Ectodermal cell (in vitro differentiated cells): ENCODE measurements around the gene AP1S3.
A peak's percentile ranks its signal among the peaks of the same experiment; 100 is the strongest.

ENCODE experiments used
- H3K27ac ChIP-seq: 2 replicates; pipeline ENCODE4 v1.7.0; 2013; ENCODE audit warnings: mild to moderate bottlenecking, low read depth, low read length; ENCODE audit not compliant: insufficient read depth, poor library complexity, severe bottlenecking
- H3K27me3 ChIP-seq: 2 replicates; pipeline ENCODE4 v1.7.0; 2013; ENCODE audit warnings: mild to moderate bottlenecking, low read length; ENCODE audit not compliant: insufficient read depth, control insufficient read depth, poor library complexity, severe bottlenecking
- H3K36me3 ChIP-seq: one replicate; pipeline ENCODE4 v1.7.0; 2013; ENCODE audit warnings: low read length; ENCODE audit not compliant: control insufficient read depth, insufficient read depth
- H3K4me1 ChIP-seq: one replicate; pipeline ENCODE4 v1.7.0; 2013; ENCODE audit warnings: low read length; ENCODE audit not compliant: control insufficient read depth, insufficient read depth
- H3K4me3 ChIP-seq: 2 replicates; pipeline ENCODE4 v1.7.0; 2013; ENCODE audit warnings: low read depth, low read length, control low read depth; ENCODE audit not compliant: insufficient read depth
- H3K9me3 ChIP-seq: 2 replicates; pipeline ENCODE4 v1.7.0; 2013; ENCODE audit warnings: mild to moderate bottlenecking, low read length, moderate library complexity; ENCODE audit not compliant: control insufficient read depth
- WGBS, 2 experiments: methylation state at CpG; one replicate each; pipeline ENCODE4 v1.1.7; 2013; ENCODE audit warnings: missing lambda C conversion rate in 2 of 2; 5-methylcytosine and 5-hydroxymethylcytosine counted together

Gene AP1S3

DNA sequence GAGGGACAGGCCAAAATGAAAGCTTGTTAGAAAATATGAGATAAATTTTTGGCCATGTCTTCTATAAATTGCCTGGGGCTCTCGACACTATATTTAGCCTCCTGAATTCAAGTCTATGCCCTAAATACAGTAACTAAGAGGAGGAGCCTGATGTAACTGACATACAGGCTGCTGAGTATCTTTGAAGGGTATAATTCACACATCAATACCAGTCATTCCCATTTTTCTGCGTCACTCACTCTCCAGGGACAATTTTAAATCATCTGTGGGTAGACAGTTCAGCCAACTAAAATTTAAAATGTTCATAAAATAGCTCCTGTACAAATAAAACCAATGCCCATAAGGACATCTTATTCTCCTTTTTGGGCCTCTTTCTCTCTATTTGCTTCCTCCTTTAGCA is 105.9 kb downstream of the AP1S3 start:
- H3K4me3 ChIP-seq, result no peak overlapping the region
- H3K4me1 ChIP-seq, result no peaks in the 10 kb centered on the region
- 86 to 91% methylated on average over 2 of the region's 2 CpGs for WGBS, 2 experiments
- H3K36me3 ChIP-seq, result no peaks in the 10 kb centered on the region
- no peaks in the 10 kb centered on the region for H3K27me3 ChIP-seq
- H3K27ac ChIP-seq, result no peak overlapping the region
- no peaks in the 10 kb centered on the region for H3K9me3 ChIP-seq

DNA sequence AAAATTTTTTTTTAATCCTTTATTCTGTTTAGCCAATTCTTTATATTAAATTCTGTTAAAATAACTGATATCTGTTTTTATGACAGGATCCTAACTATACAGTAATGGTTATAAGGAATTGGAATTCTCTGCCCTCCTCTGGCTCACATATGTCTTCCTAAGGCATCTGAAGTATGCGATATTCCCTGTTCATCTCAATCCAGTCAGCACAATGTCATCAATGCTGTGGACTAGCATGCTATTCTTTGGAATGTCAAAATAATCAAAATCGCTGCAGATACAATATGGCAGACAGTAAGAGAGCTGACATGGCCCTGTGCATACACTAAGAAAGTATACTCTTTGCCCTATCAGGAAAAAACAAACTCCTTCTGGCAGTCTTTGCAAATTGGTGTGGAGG is 107.6 kb downstream of the AP1S3 start:
- no peaks in the 10 kb centered on the region for H3K4me1 ChIP-seq
- H3K27ac ChIP-seq, result no peak overlapping the region
- H3K9me3 ChIP-seq, result no peaks in the 10 kb centered on the region
- no peaks in the 10 kb centered on the region for H3K27me3 ChIP-seq
- H3K4me3 ChIP-seq, result no peak overlapping the region
- no peaks in the 10 kb centered on the region for H3K36me3 ChIP-seq
- WGBS, 2 experiments, result 95 to 100% methylated on average over 2 of the region's 2 CpGs

DNA sequence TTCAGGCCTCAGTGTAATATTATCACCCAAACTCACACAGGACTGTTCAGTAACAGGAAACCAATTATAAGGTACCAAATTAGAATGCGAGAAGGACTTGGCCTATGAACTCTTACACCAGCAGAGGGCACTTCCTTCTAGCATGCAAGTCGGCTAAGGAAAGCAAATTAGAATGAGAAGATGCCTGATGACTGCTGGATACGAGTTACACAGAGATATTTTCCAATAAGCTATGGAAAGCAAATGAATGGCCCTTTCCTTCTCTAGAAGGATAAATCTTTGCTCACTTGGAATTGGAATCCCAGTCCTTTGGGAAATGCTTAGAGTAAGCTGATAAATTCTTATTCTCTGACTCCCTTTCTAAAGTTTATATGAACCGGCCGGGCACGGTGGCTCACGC is 109.8 kb downstream of the AP1S3 start:
- Histone ChIP-seq H3K36me3 (no peaks in the 10 kb centered on the region), H3K9me3 (no peaks in the 10 kb centered on the region), H3K4me1 (no peaks in the 10 kb centered on the region), H3K27ac (no peak overlapping the region), H3K4me3 (no peak overlapping the region), H3K27me3 (no peaks in the 10 kb centered on the region)
- WGBS, 2 experiments, result 70% methylated on average over 7 of the region's 7 CpGs

GRCh38 chr2:223725986-223726970 is 111.1 kb downstream of the AP1S3 start:
- peak overlapping the region; percentile 45 for H3K27ac ChIP-seq
- no peak overlapping the region for H3K4me3 ChIP-seq

DNA sequence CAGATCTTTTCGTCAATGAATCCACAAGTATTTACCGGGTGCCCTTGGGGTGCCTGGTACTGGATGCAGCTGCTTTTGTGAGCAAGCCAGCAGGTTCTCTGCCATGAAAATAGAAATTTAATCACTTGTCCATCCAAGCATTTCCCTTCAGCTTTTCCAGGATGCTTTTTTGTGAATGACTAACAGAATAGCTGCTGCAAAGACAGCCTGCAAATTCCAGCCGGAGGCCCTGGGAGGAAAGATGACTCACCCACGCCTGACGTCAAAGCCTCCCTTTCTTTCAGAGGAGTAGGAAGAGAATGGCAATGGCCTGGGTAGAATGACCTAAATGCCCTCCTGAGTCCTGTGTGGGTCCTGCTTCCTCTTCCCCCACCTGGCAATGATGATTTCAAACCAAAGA is 111.9 kb downstream of the AP1S3 start:
- Histone ChIP-seq H3K4me1 (no peaks in the 10 kb centered on the region), H3K4me3 (no peak overlapping the region), H3K27me3 (no peaks in the 10 kb centered on the region), H3K27ac (peak overlapping the region; percentile 45), H3K9me3 (no peaks in the 10 kb centered on the region), H3K36me3 (no peaks in the 10 kb centered on the region)
- WGBS, 2 experiments, result 7 to 14% methylated on average over 5 of the region's 5 CpGs

More at GRCh38 chr2:223725986-223726970, 111.1 kb downstream of the AP1S3 start:
- H3K4me1 ChIP-seq, result no peaks in the 10 kb centered on the region
- WGBS, 2 experiments, result 68 to 70% methylated on average over 8 of the region's 8 CpGs
- no peaks in the 10 kb centered on the region for H3K36me3 ChIP-seq
- no peaks in the 10 kb centered on the region for H3K9me3 ChIP-seq
- H3K27me3 ChIP-seq, result no peaks in the 10 kb centered on the region

DNA sequence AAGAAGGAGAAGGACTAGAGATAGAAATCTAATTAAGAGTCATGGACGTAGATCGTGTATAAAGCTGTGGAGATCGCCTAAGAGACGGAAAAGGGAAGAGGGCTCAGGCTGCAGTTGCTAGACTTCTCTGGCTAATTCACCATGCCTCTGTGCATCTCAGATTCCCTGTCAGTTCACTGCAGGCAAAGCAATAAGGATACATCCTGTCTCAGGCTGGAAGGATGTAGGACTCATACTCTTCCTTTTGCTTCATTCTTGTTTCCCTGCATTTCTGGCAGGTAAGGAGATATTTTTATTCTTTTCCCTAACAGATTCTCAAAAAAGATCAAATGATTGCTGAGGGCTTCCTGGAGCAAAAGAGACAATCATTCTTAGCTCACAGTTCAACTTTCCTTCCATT is 112.5 kb downstream of the AP1S3 start:
- Histone ChIP-seq H3K27ac (peak overlapping the region; percentile 45), H3K9me3 (no peaks in the 10 kb centered on the region), H3K4me1 (no peaks in the 10 kb centered on the region), H3K4me3 (no peak overlapping the region), H3K36me3 (no peaks in the 10 kb centered on the region), H3K27me3 (no peaks in the 10 kb centered on the region)
- WGBS, 2 experiments, result 80% methylated on average over 4 of the region's 4 CpGs

- Histone ChIP-seq H3K4me1 (no peaks in the 10 kb centered on the region), H3K9me3 (no peaks in the 10 kb centered on the region), H3K27me3 (no peaks in the 10 kb centered on the region), H3K4me3 (no peak overlapping the region), H3K27ac (no peak overlapping the region), H3K36me3 (no peaks in the 10 kb centered on the region)
- 71 to 74% methylated on average over 5 of the region's 5 CpGs for WGBS, 2 experiments
These were observed 113.4 kb downstream of the AP1S3 start for GRCh38 chr2:223723954-223724411.

DNA sequence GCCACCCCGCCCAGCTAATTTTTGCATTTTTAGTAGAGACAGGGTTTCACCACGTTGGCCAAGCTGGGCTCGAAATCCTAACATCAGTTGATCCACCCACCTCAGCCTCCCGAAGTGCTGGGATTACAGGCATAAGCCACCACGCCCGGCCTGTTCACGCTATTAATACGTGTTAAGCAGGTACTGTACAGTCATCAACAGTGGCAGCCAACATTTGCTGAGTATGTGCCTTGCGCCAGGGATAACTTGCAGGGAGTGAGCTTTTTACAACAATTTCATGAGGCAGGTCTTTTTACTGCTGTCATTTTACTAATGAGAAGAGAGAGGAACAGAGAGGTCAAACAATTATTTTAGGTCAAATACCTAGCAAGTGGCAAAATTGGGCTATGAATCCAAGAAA is 115.2 kb downstream of the AP1S3 start:
- 90 to 92% methylated on average over 9 of the region's 9 CpGs for WGBS, 2 experiments
- H3K36me3 ChIP-seq, result no peaks in the 10 kb centered on the region
- no peak overlapping the region for H3K27ac ChIP-seq

GRCh38 chr2:223721746-223722145 is 115.6 kb downstream of the AP1S3 start:
- Histone ChIP-seq H3K36me3 (no peaks in the 10 kb centered on the region), H3K9me3 (no peaks in the 10 kb centered on the region), H3K27ac (no peak overlapping the region), H3K4me1 (no peaks in the 10 kb centered on the region), H3K4me3 (no peak overlapping the region), H3K27me3 (no peaks in the 10 kb centered on the region)
- 97% methylated on average over 5 of the region's 5 CpGs for WGBS, 2 experiments

More for the DNA sequence above, 115.2 kb downstream of the AP1S3 start:
- Histone ChIP-seq H3K9me3 (no peaks in the 10 kb centered on the region), H3K4me1 (no peaks in the 10 kb centered on the region), H3K27me3 (no peaks in the 10 kb centered on the region), H3K4me3 (no peak overlapping the region)

DNA sequence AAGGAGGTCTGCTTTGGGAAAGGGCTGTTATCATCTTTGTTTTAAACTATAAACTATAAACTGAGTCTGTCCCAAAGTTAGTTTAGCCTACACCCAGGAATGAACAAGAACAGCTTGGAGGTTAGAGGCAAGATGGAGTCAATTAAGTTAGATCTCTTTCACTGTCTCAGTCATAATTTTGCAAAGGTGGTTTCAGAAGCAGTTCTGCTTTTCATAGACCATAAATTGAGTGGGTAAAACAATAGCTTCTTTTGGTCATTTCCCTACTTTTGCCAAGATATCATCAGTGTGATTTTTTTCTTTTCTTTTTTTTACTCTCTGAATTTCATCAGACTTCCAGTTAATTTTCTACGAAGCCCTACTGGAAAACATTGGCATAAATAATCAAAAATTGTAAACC is 117.0 kb downstream of the AP1S3 start:
- WGBS, 2 experiments, result 100% methylated on average over 1 of the region's 1 CpG; no CpG with 5 or more reads in 1 of the 2 experiments

More for the DNA sequence above, 117.0 kb downstream of the AP1S3 start:
- H3K27ac ChIP-seq, result no peak overlapping the region
- no peaks in the 10 kb centered on the region for H3K4me1 ChIP-seq
- no peaks in the 10 kb centered on the region for H3K27me3 ChIP-seq
- no peaks in the 10 kb centered on the region for H3K9me3 ChIP-seq
- no peak overlapping the region for H3K4me3 ChIP-seq
- H3K36me3 ChIP-seq, result no peaks in the 10 kb centered on the region
